Endothelial cell of umbilical vein (primary cell): ENCODE measurements around the gene PTPRD. TPM values are rescaled to one million over a fixed set of nuclear protein-coding genes. Genes with fewer than 3 reads are reported as not detected.

Experiments
- BruUV-seq: library from RNA; stranded (reverse); fragments of 400-500 nt; replicated peaks from 2 replicates; lab custom pipeline; 2021; lab: Mats Ljungman, UMichigan
- CTCF ChIA-PET: fragments of 300-600, 350-600 bp; sonication (Branson Sonifier 250); formaldehyde crosslinking; loops from one replicate; lab custom pipeline; 2021; ENCODE audit warnings: antibody characterized with exemption, inconsistent platforms; lab: Charles Lee
- POLR2A ChIA-PET: fragments of 300-600, 350-600 bp; sonication (Branson Sonifier 250); formaldehyde crosslinking; loops from one replicate; lab custom pipeline; 2021; ENCODE audit warnings: antibody characterized with exemption, inconsistent platforms; lab: Charles Lee
- DNase-seq: peaks from one replicate; pipeline ENCODE4 v3.0.0-alpha.2; 2011; ENCODE audit warnings: low read depth, low spot score
- FAIRE-seq: peaks from 2 replicates; lab custom pipeline; 2011; peaks lifted over from hg19 to GRCh38; lab: Jason Lieb, UNC
- H2AFZ ChIP-seq: 2 replicates; pipeline ENCODE4 v1.6.0; 2012; ENCODE audit warnings: low read depth, low read length, control low read depth, inconsistent platforms
- H3K27ac ChIP-seq: 2 replicates; pipeline ENCODE4 v1.5.1; 2011; ENCODE audit warnings: low read depth, mild to moderate bottlenecking, control low read depth, low read length, moderate library complexity; ENCODE audit not compliant: insufficient read depth
- H3K27me3 ChIP-seq, 2 experiments: 2 replicates each; pipeline versions ENCODE4 v1.6.0 to v1.6.1; 2011; ENCODE audit warnings: low read length in 2 of 2, mixed read lengths in 1 of 2; ENCODE audit not compliant: control insufficient read depth in 2 of 2, insufficient read depth in 2 of 2
- H3K36me3 ChIP-seq, 2 experiments: 2 replicates in 1 of 2; 3 replicates in 1 of 2; pipeline ENCODE4 v1.5.1; 2011; ENCODE audit warnings: low read length in 2 of 2, mild to moderate bottlenecking in 1 of 2, moderate library complexity in 1 of 2; ENCODE audit not compliant: control insufficient read depth in 2 of 2, insufficient read depth in 2 of 2; ENCODE audit errors: extremely low read depth in 1 of 2
- H3K4me1 ChIP-seq: 3 replicates; pipeline ENCODE4 v1.5.1; 2011; ENCODE audit warnings: mild to moderate bottlenecking, low read length; ENCODE audit not compliant: control insufficient read depth, insufficient read depth; ENCODE audit errors: extremely low read depth
- H3K4me2 ChIP-seq: 2 replicates; pipeline ENCODE4 v1.6.1; 2011; ENCODE audit warnings: low read length, control low read depth, mixed read lengths; ENCODE audit not compliant: insufficient read depth
- H3K4me3 ChIP-seq, 3 experiments: fragments of 200-600 bp in 1 of 3; sonication (generic), shearing (Covaris generic) in 1 of 3; replicated peaks in 1 of 3; 2 replicates each; pipeline ENCODE4 v1.5.1; 2011 to 2016; ENCODE audit warnings: control low read depth in 3 of 3, low read length in 3 of 3, mild to moderate bottlenecking in 2 of 3, inconsistent platforms in 1 of 3, low read depth in 1 of 3, moderate library complexity in 1 of 3; ENCODE audit not compliant: insufficient read depth in 1 of 3
- H3K79me2 ChIP-seq: 2 replicates; pipeline ENCODE4 v1.6.0; 2012; ENCODE audit warnings: low read length, inconsistent platforms; ENCODE audit not compliant: control insufficient read depth, insufficient read depth
- H3K9ac ChIP-seq: replicated peaks from 2 replicates; pipeline ENCODE3; 2011; ENCODE audit warnings: low read length, control low read depth; ENCODE audit not compliant: insufficient read depth; ENCODE audit errors: extremely low read depth
- H3K9me1 ChIP-seq: replicated peaks from 3 replicates; pipeline ENCODE4 v1.6.0; 2011; ENCODE audit warnings: mild to moderate bottlenecking, low read length; ENCODE audit not compliant: control insufficient read depth, insufficient read depth; ENCODE audit errors: extremely low read depth
- H3K9me3 ChIP-seq: replicated peaks from 2 replicates; pipeline ENCODE4 v1.5.1; 2012; ENCODE audit warnings: low read length, inconsistent platforms; ENCODE audit not compliant: control insufficient read depth, insufficient read depth
- H4K20me1 ChIP-seq: replicated peaks from 2 replicates; pipeline ENCODE3; 2011; ENCODE audit warnings: mild to moderate bottlenecking, low read length; ENCODE audit not compliant: control insufficient read depth, insufficient read depth; ENCODE audit errors: extremely low read depth
- CTCF ChIP-seq, 2 donors: IDR thresholded peaks; 1 replicate in 1 of 2; 2 replicates in 1 of 2; pipeline ENCODE4 v1.5.1; 2011; ENCODE audit warnings: low read length in 2 of 2, mild to moderate bottlenecking in 2 of 2, moderate library complexity in 2 of 2, control low read depth in 1 of 2, inconsistent platforms in 1 of 2, low read depth in 1 of 2; ENCODE audit not compliant: insufficient read depth in 1 of 2; ENCODE audit errors: extremely low read depth in 1 of 2
- EZH2 ChIP-seq: IDR thresholded peaks from 2 replicates; pipeline ENCODE4 v1.6.1; 2012; ENCODE audit warnings: borderline replicate concordance, low read depth, mild to moderate bottlenecking, moderate library complexity, low read length, inconsistent platforms; ENCODE audit not compliant: severe bottlenecking
- GATA2 ChIP-seq: IDR thresholded peaks from 2 replicates; pipeline ENCODE4 v1.7.0; 2011; ENCODE audit warnings: low read depth, mild to moderate bottlenecking, moderate library complexity, mixed read lengths, low read length; ENCODE audit not compliant: insufficient read length, insufficient read depth
- MAX ChIP-seq: IDR thresholded peaks from 2 replicates; pipeline ENCODE4 v1.6.1; 2011; ENCODE audit not compliant: insufficient read depth, insufficient read length
- MYC ChIP-seq: IDR thresholded peaks from one replicate; pipeline ENCODE4 v1.6.1; 2011; ENCODE audit warnings: mild to moderate bottlenecking, low read depth, low read length
- POLR2A ChIP-seq: IDR thresholded peaks from 2 replicates; pipeline ENCODE4 v1.6.1; 2012; ENCODE audit warnings: low read depth, mild to moderate bottlenecking, control low read depth, low read length
- POLR2AphosphoS5 ChIP-seq: IDR thresholded peaks from 2 replicates; pipeline ENCODE4 v1.6.1; 2012; ENCODE audit warnings: low read depth, mild to moderate bottlenecking, control low read depth, low read length, moderate library complexity; ENCODE audit not compliant: insufficient read depth
- dilution Hi-C: fragments of 300-500 bp; cut with MboI; formaldehyde crosslinking; loops from one replicate; pipeline ENCODE4 v1.15.0; 2019; ENCODE audit warnings: low sequenced_read_pairs; ENCODE audit not compliant: extremely low pct_ligation_motif_present
- intact Hi-C: fragments of 100-400 bp; cut with micrococcal nuclease; formaldehyde crosslinking; loops from one replicate; pipeline ENCODE4 v1.10.0; 2022
- polyA plus RNA-seq, 4 experiments: library from polyadenylated mRNA; depleted of rRNA in 3 of 4; stranded (reverse) in 3 of 4; unstranded in 1 of 4; fragments of >200 nt; gene quantifications; 2 replicates each; pipeline versions ENCODE4 v1.2.1 to v1.2.3, GENCODE V29; 2011 to 2012; ENCODE audit warnings: missing spikeins in 1 of 4
- total RNA-seq: library from RNA; stranded (reverse); gene quantifications from 2 replicates; pipeline ENCODE4 v1.2.3, GENCODE V29; 2021

The PTPRD gene
- total and polyA plus RNA-seq, 2 donors (not counting 3 experiments of a cell fraction or from before 2014, with no cell fraction given) = 5.5 to 5.7 TPM

- ChIA-PET CTCF (no interaction called here), POLR2A (no interaction called here)
- H3K36me3 ChIP-seq = no peaks in the 10 kb centered on the region
- H3K4me3 ChIP-seq = no peak overlapping the region
- H3K9ac ChIP-seq = no peak overlapping the region
- no peak for TF ChIP-seq GATA2
- TF ChIP-seq EZH2 = no peak
- no peak for TF ChIP-seq MAX
- H3K4me2 ChIP-seq = no peak overlapping the region
- DNase-seq (no peak), FAIRE-seq (no peak)
- dilution Hi-C loops = no loop called here
- no peaks in the 10 kb centered on the region for H4K20me1 ChIP-seq
- BruUV-seq = no TSS peak
- H3K9me1 ChIP-seq = no peaks in the 10 kb centered on the region
- no peak overlapping the region for H3K27ac ChIP-seq
- H3K4me1 ChIP-seq = no peaks in the 10 kb centered on the region
- H3K79me2 ChIP-seq = no peaks in the 10 kb centered on the region
- H3K9me3 ChIP-seq = no peaks in the 10 kb centered on the region
- H3K27me3 ChIP-seq = no peaks in the 10 kb centered on the region
- intact Hi-C loops = no loop called here
- no peak overlapping the region for H2AFZ ChIP-seq
These were observed 1510.5 kb downstream of the PTPRD start for GRCh38 chr9:9102295-9102694.

GRCh38 chr9:9100070-9100469 lies 1512.7 kb downstream of the PTPRD start:
- BruUV-seq = no TSS peak
- DNase-seq = no peak
- Histone ChIP-seq H2AFZ (no peak overlapping the region), H3K9me1 (no peaks in the 10 kb centered on the region), H3K79me2 (no peaks in the 10 kb centered on the region), H3K4me1 (no peaks in the 10 kb centered on the region), H3K27ac (no peak overlapping the region), H3K9ac (no peak overlapping the region), H3K27me3 (no peaks in the 10 kb centered on the region), H3K4me3 (no peak overlapping the region), H4K20me1 (no peaks in the 10 kb centered on the region), H3K9me3 (no peaks in the 10 kb centered on the region), H3K4me2 (no peak overlapping the region), H3K36me3 (no peaks in the 10 kb centered on the region)
- ChIA-PET POLR2A (no interaction called here), CTCF (no interaction called here)
- dilution Hi-C loops = no loop called here
- intact Hi-C loops = no loop called here
- TF ChIP-seq MYC (no peak), MAX (no peak), GATA2 (no peak), EZH2 (no peak), POLR2A (no peak), CTCF (IDR thresholded peaks at IDR 0.05; ENCODE audit: extremely low read depth in 1 of 2, insufficient read depth in 1 of 2, low read depth in 1 of 2, low read length in 2 of 2) (no peak), POLR2AphosphoS5 (no peak)
- FAIRE-seq = no peak
